GM19463 (cell line): ENCODE data around the gene MPV17L.
"Not testable (repeated sequence)": the region's sequence is repeated elsewhere in the genome, so short reads cannot be mapped to it uniquely, and the experiment has no call there.

Experiments used
- ATAC-seq: cut with Tn5 transposase; IDR thresholded peaks from one replicate; pipeline ENCODE4 v1.9.1; 2021; ENCODE audit warnings: mild to moderate bottlenecking, moderate library complexity; ENCODE audit not compliant: unreplicated experiment

The MPV17L gene

GRCh38 chr16:15450624-15451023 is 55.1 kb downstream of the MPV17L start:
- ATAC-seq: no peak

- no peak for ATAC-seq
Measured at GRCh38 chr16:15451098-15451731, 55.7 kb downstream of the MPV17L start.

- no peak for ATAC-seq
Measured at GRCh38 chr16:15452246-15452855, 56.8 kb downstream of the MPV17L start.

GRCh38 chr16:15453296-15453695 is 57.7 kb downstream of the MPV17L start:
- not testable (repeated sequence) for ATAC-seq

GRCh38 chr16:15454933-15455332 is 59.4 kb downstream of the MPV17L start:
- ATAC-seq: not testable (repeated sequence)

- ATAC-seq: no peak
Measured at GRCh38 chr16:15457400-15457799, 61.8 kb downstream of the MPV17L start.

GRCh38 chr16:15457958-15458357 is 62.4 kb downstream of the MPV17L start:
- no peak for ATAC-seq

- no peak for ATAC-seq
Measured at GRCh38 chr16:15459791-15460190, 64.2 kb downstream of the MPV17L start.

- no peak for ATAC-seq
Measured at GRCh38 chr16:15460601-15461000, 65.0 kb downstream of the MPV17L start.

- no peak for ATAC-seq
Measured at GRCh38 chr16:15461376-15461775, 65.8 kb downstream of the MPV17L start.
